IPS DF 19.7 (cell line): ENCODE results near the gene SETD2.
"Not testable (repeated sequence)": the region's sequence is repeated elsewhere in the genome, so short reads cannot be mapped to it uniquely, and the experiment has no call there.

Source experiments
- DNase-seq: peaks from one replicate; pipeline ENCODE4 v3.0.0-alpha.2; 2013; ENCODE audit warnings: low read depth, low spot score

The SETD2 gene

GRCh38 chr3:47103619-47104018 lies 60.3 kb downstream of the SETD2 start:
- DNase-seq = no peak

DNA sequence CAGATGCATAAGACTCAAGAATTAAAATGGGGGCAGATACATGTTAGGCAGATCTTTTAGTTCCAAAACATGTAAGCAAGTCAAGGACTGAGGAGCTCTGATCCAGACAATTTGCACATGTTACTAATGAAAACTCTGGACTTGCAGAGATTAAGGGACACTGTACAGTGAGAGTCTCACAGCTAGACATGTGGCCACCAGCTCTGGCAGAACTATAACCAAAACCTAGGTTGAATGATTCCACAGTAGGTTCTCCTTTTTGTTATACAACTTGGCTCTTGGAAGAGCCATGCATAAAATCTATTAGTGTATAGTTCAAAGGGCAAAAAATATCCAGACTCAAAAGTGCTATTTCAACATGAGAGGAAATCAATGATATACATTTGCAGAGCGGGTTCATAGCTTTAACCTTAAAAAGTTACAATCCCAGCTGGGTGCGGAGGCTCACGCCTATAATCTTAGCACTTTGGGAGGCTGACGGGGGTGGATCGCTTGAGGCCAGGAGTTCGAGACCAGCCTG lies 61.8 kb downstream of the SETD2 start:
- no peak for DNase-seq

GRCh38 chr3:47098910-47099309 lies 65.0 kb downstream of the SETD2 start:
- no peak for DNase-seq

DNA sequence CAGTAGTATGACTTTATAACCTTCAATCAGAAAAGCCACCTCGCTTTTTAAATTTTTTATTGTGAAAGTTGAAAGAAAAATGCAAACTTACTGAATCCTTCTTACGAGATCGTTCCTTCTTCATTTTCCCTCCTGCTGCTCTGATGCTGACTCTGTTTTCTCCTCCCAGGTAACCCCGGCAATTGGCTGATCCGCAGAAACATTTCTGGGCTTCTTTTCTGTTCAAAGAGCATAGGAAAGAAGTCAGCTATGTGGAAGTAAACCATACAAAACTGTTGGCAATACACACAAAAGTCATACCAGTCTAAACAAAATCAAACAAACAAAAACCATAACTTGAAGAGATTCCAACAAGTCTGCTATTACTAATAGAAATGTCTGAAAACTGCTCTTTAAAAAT lies 66.0 kb downstream of the SETD2 start:
- DNase-seq = no peak

DNA sequence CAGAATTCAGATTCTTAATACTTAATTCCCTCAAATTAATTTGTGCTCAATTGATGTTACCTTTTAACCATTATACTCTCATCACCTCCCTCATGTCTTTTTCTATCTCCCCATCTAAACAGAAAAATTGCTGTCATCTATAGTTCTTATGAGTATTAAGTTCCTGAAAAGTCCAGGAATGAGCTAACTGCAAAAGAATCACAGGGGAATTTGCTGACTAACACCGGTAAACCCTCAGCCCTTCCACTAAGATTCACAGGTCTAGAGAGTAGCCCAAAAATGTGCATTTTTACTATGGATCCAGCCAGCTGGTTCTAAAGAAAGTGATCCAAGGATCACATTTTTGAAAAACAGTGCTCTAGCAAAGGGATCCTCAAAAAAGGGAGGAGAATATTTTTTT lies 67.0 kb downstream of the SETD2 start:
- DNase-seq = no peak

- DNase-seq = no peak
These were observed 71.8 kb downstream of the SETD2 start for GRCh38 chr3:47092090-47092489.

GRCh38 chr3:47089630-47090029 lies 74.3 kb downstream of the SETD2 start:
- DNase-seq = no peak

DNA sequence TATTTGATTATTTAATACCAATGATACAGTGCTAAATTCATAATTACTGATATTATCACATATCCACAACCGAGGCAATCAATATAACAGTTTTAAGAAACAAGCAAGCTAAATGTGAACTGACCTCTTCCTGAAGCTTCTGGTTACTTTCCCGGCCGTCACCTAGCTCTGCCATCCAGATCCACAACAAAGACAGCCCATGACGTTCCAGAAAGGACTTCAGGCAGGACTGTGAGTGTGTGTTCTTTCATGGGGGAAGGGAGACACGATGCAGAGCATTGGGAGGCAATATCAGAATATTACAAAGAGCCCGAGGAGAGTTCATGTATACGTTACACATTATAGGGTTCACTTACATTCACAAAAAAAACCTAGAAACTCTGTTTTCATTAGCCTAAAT lies 77.8 kb downstream of the SETD2 start:
- DNase-seq = no peak

DNA sequence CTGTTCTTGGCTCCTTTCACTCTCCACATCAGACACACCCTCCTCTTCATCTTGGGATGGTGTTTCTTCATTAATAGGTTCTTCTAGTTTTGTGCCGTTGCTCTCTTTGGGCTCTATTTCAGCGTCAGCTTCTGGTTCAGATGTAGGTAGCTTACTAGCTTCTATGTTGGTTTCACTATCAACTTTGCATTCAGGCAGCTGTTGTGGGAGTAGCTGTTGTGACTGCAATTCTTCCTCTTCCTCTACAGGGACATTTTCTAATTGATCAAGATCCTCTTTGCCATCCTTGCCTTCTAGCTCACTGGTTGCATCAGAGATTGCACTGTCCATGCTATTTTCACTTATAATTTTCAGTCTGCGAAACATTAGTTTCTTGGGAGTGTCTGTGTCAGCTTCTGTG lies 80.1 kb downstream of the SETD2 start:
- DNase-seq = no peak

DNA sequence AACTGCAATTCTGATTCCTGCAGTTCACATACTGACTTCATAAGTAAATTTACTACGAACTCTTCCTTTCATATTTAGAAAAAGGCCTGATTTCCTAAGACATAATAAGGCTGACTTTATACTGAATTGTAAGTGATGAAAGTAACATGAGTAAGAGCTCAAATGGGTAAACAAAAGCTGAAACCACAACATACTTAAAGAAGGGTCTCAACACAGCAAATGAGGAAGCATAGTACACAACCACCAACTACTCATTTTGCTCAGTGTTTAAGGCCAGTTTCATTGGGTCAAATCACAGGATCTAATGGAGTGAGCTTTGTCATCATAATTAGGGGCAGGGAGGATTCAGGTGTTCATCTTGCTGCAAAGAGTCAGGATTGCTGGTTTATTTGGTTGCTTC lies 81.4 kb downstream of the SETD2 start:
- DNase-seq = no peak

DNA sequence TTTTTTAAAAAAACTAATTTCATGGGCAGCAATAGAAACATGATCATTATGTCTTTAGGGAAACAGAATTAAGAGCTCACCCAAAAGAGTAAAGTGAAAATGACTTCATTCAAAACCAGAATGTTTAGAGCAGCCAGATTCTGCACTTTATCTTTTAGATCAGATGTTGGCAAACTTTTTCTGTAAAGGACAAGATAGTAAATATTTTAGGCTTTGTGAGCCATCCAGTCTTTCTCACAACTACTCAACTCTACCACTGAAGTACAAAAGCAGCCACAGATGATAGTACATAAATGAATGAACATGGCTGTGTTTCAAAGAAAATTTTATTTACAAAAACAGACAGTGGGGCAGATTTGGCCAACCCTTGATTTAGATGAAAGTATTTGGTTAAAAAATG lies 84.5 kb downstream of the SETD2 start:
- no peak for DNase-seq

GRCh38 chr3:47073685-47074084 lies 90.2 kb downstream of the SETD2 start:
- DNase-seq = no peak

GRCh38 chr3:47070770-47071169 lies 93.1 kb downstream of the SETD2 start:
- no peak for DNase-seq

- DNase-seq = not testable (repeated sequence)
These were observed 97.7 kb downstream of the SETD2 start for GRCh38 chr3:47066259-47066658.

DNA sequence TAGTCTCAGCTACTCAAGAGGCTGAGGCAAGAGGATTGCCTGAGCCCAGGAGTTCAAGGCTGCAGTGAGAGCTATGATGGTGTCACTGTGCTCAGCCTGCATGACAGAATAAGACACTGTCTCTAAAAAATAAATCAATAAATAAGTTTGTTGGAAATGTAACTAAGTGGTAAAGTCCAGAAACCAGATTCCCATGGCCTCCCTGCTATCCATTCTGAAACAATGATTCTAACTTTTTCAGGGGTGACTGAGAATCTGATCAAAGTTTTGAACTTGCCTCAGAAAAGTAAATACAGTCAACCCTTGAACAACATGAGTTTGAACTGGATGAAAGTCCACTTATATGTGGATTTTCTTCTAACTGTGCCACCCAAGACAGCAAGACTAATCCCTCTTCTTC lies 98.2 kb downstream of the SETD2 start:
- DNase-seq = no peak

DNA sequence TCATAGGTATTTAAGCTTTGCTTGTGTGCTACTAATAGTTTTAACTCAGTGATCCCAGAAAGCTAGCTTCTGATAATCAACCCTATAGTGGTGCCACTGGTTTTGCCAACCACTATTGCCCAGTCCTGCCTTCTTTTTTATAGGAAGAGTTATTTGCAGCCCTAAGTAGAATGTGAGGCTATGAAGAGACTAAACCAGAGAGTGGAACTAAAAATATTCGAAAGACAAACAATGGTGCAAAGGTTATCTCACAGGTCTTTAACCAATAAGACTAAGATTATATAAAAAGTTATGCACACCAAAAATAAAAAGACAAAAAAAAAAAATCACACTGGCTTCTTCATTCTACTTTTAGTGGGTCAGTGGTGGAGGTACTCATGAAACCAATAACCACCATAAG lies 98.9 kb downstream of the SETD2 start:
- no peak for DNase-seq

GRCh38 chr3:47057212-47057671 lies 106.7 kb downstream of the SETD2 start:
- DNase-seq = no peak

DNA sequence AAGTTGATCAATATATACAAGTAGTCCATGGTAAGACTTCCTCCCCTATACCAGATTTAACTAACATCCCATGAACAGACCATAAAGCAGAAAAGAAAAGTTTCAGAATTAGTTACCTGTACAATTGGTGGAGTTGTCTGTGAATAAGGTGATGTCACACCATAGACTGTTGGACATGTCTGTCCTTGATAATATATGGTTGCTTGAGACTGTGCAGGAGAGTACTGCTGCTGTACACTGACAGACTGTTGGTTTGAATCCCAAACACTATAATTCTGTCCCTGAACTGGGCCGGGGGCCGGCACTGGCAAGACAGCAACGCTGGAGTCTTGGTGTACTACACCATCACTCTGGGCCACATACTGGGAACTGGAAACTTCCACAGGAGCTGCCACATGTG lies 107.2 kb downstream of the SETD2 start:
- DNase-seq = no peak

- no peak for DNase-seq
These were observed 109.5 kb downstream of the SETD2 start for GRCh38 chr3:47054412-47054811.

- no peak for DNase-seq
These were observed 116.2 kb downstream of the SETD2 start for GRCh38 chr3:47047673-47048072.

DNA sequence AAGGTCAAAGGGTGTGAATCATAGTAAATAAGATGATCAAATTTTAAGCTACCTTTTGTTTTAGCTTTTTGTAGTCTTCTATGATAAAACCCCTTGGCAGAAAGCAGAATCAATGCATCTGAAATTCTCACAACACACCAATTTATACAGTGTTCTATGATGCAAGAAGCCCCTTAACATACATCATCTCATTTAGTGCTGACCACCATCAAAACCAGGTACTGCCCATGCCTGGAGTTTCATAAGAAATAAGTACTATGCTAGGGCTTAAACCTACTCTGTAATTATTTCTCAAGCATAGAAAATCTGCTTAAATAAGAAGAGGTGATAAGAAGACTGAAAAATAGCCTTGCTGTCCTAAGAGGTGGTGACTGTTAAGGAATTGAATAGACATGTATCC lies 116.8 kb downstream of the SETD2 start:
- no peak for DNase-seq

- DNase-seq = no peak
These were observed 121.6 kb downstream of the SETD2 start for GRCh38 chr3:47042231-47042791.

DNA sequence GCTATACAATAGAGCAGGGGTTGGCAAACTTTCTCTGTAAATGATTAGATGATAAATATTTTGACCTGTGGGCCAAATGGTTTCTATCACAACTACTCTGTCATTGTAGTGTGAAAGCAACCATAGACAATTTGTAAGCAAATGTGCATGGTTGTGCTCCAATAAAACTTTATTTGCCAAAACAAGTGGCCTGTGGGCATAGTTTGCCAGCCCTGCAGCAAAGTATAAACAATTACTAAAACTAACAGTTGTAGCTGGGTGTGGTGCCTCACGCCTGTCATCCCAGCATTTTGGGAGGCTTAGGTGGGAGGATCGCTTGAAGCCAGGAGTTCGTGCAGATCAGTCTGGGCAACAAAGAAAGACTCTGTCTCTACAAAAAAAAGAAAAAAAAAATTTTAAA lies 122.8 kb downstream of the SETD2 start:
- no peak for DNase-seq

DNA sequence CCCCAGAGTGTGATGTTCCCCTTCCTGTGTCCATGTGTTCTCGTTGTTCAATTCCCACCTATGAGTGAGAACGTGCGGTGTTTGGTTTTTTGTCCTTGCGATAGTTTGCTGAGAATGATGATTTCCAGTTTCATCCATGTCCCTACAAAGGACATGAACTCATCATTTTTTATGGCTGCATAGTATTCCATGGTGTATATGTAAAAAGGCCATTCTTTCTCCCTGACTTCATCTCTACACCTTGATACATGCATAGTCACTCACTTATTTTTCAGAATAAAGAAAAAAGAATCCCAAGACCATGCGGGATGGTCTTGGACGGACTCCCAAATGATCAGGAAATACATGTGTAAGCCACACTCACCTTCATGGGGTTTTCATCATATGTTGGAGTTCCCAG lies 126.6 kb downstream of the SETD2 start:
- not testable (repeated sequence) for DNase-seq
